ENCODE results near the gene TMEM167B.

Gene TMEM167B

GRCh38 chr1:109133815-109134214 is 43.3 kb downstream of the TMEM167B start:
- no peak overlapping the region for H4K8ac ChIP-seq (ENCODE audit: low read depth, low read length)

GRCh38 chr1:109134423-109134822 is 43.9 kb downstream of the TMEM167B start:
- H3K9ac ChIP-seq (ENCODE audit: low read length) = no peak overlapping the region
- no peak overlapping the region for H3K23ac ChIP-seq (ENCODE audit: low read length)
- H3K4me2 ChIP-seq (ENCODE audit: low read length) = no peak overlapping the region
- H4K5ac ChIP-seq (ENCODE audit: low read length) = no peak overlapping the region
- H4K8ac ChIP-seq (ENCODE audit: low read depth, low read length) = no peak overlapping the region
- H3K56ac ChIP-seq (ENCODE audit: low read length) = no peak overlapping the region
- no peak overlapping the region for H3K4me3 ChIP-seq (ENCODE audit: low read length)
- DNase-seq = no peak
- no peaks in the 10 kb centered on the region for H3K4me1 ChIP-seq (ENCODE audit: control insufficient read depth, low read depth, low read length)
- no peak overlapping the region for H2BK5ac ChIP-seq (ENCODE audit: low read length)
- no peaks in the 10 kb centered on the region for H3K79me1 ChIP-seq (ENCODE audit: low read length)
- H3K18ac ChIP-seq (ENCODE audit: low read length) = no peak overlapping the region
- H3K79me2 ChIP-seq (ENCODE audit: control insufficient read depth, insufficient read depth, low read length) = no peaks in the 10 kb centered on the region
- H2BK15ac ChIP-seq (replicated peaks; ENCODE audit: low read depth) = no peak overlapping the region
- no peak overlapping the region for H3K27ac ChIP-seq (ENCODE audit: low read depth, low read length)
- no peak overlapping the region for H2AK5ac ChIP-seq (ENCODE audit: low read length)
- H2BK120ac ChIP-seq (ENCODE audit: low read depth, low read length) = no peak overlapping the region
- no CpG with 5 or more reads among the region's 7 CpGs for WGBS (ENCODE audit: extremely low coverage, insufficient coverage, low lambda C conversion rate)
- no peak overlapping the region for H3K4ac ChIP-seq (ENCODE audit: low read depth, low read length)
- H3K27me3 ChIP-seq (ENCODE audit: insufficient read depth, low read length, poor library complexity) = no peaks in the 10 kb centered on the region
- no peaks in the 10 kb centered on the region for H3K36me3 ChIP-seq (ENCODE audit: control insufficient read depth, insufficient read depth, low read length)

More at GRCh38 chr1:109133815-109134214, 43.3 kb downstream of the TMEM167B start:
- Histone ChIP-seq H3K79me2 (ENCODE audit: control insufficient read depth, insufficient read depth, low read length) (no peaks in the 10 kb centered on the region), H3K4me1 (ENCODE audit: control insufficient read depth, low read depth, low read length) (no peaks in the 10 kb centered on the region), H3K9ac (ENCODE audit: low read length) (no peak overlapping the region), H2BK5ac (ENCODE audit: low read length) (no peak overlapping the region), H3K4me2 (ENCODE audit: low read length) (no peak overlapping the region), H2AK5ac (ENCODE audit: low read length) (no peak overlapping the region), H3K4me3 (ENCODE audit: low read length) (no peak overlapping the region), H2BK15ac (replicated peaks; ENCODE audit: low read depth) (no peak overlapping the region), H3K18ac (ENCODE audit: low read length) (no peak overlapping the region), H3K79me1 (ENCODE audit: low read length) (no peaks in the 10 kb centered on the region), H3K27ac (ENCODE audit: low read depth, low read length) (no peak overlapping the region), H4K5ac (ENCODE audit: low read length) (no peak overlapping the region), H2BK120ac (ENCODE audit: low read depth, low read length) (no peak overlapping the region), H3K23ac (ENCODE audit: low read length) (no peak overlapping the region), H3K36me3 (ENCODE audit: control insufficient read depth, insufficient read depth, low read length) (no peaks in the 10 kb centered on the region), H3K4ac (ENCODE audit: low read depth, low read length) (no peak overlapping the region), H3K56ac (ENCODE audit: low read length) (no peak overlapping the region), H3K27me3 (ENCODE audit: insufficient read depth, low read length, poor library complexity) (no peaks in the 10 kb centered on the region)
- DNase-seq = no peak
- WGBS (ENCODE audit: extremely low coverage, insufficient coverage, low lambda C conversion rate) = no CpG with 5 or more reads among the region's 2 CpGs

DNA sequence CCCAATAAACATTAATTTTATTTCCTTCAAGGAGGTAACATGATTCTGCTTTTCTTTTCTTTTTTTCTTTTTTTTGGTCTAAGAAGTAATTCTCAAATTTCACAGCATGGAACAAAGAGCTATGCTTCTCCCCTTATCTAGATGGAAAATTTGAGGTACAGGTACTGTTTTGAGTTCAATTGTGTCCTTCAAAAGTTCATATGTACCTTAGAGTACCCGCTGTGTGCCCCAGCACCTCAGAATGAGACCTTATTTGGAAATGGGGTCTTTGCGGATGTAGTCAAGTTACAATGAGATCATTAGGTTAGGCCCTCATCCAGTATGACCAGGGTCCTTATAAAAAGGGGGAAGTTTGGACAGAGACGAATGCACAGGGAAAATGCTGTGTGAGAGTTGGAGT is 45.4 kb downstream of the TMEM167B start:
- no peak overlapping the region for H4K5ac ChIP-seq (ENCODE audit: low read length)
- WGBS (ENCODE audit: extremely low coverage, insufficient coverage, low lambda C conversion rate) = no CpG with 5 or more reads among the region's 3 CpGs
- H3K9ac ChIP-seq (ENCODE audit: low read length) = no peak overlapping the region

DNA sequence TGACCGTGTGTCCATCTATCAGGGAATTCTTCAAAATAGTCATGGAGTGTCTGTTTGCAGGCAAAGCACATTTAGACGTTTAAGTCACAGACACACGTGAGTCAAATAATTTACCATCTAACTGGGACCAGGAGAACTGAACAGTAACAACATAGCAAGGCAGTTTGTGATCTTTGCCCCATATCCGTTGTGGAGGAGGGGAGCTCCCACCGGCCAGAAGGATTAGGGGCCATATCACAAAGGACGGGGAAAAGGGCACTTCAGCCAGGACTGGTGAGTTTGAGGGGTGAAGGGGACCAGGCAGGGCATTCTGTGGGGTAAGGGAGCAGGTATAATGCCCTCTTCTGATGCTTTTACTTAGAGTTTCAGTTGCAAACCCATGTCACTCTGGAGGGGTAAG is 46.2 kb downstream of the TMEM167B start:
- no peak overlapping the region for H3K23ac ChIP-seq (ENCODE audit: low read length)
- no peak overlapping the region for H3K27ac ChIP-seq (ENCODE audit: low read depth, low read length)

More for the DNA sequence above, 45.4 kb downstream of the TMEM167B start:
- Histone ChIP-seq H3K79me2 (ENCODE audit: control insufficient read depth, insufficient read depth, low read length) (no peaks in the 10 kb centered on the region), H2BK120ac (ENCODE audit: low read depth, low read length) (no peak overlapping the region), H3K4ac (ENCODE audit: low read depth, low read length) (no peak overlapping the region), H3K56ac (ENCODE audit: low read length) (no peak overlapping the region), H3K18ac (ENCODE audit: low read length) (no peak overlapping the region), H3K4me2 (ENCODE audit: low read length) (no peak overlapping the region), H2AK5ac (ENCODE audit: low read length) (no peak overlapping the region), H3K23ac (ENCODE audit: low read length) (no peak overlapping the region), H3K36me3 (ENCODE audit: control insufficient read depth, insufficient read depth, low read length) (no peaks in the 10 kb centered on the region), H2BK5ac (ENCODE audit: low read length) (no peak overlapping the region), H3K4me1 (ENCODE audit: control insufficient read depth, low read depth, low read length) (no peaks in the 10 kb centered on the region), H4K8ac (ENCODE audit: low read depth, low read length) (no peak overlapping the region), H3K27me3 (ENCODE audit: insufficient read depth, low read length, poor library complexity) (no peaks in the 10 kb centered on the region), H3K4me3 (ENCODE audit: low read length) (no peak overlapping the region), H2BK15ac (replicated peaks; ENCODE audit: low read depth) (no peak overlapping the region), H3K79me1 (ENCODE audit: low read length) (no peaks in the 10 kb centered on the region), H3K27ac (ENCODE audit: low read depth, low read length) (no peak overlapping the region)
- no peak for DNase-seq

DNA sequence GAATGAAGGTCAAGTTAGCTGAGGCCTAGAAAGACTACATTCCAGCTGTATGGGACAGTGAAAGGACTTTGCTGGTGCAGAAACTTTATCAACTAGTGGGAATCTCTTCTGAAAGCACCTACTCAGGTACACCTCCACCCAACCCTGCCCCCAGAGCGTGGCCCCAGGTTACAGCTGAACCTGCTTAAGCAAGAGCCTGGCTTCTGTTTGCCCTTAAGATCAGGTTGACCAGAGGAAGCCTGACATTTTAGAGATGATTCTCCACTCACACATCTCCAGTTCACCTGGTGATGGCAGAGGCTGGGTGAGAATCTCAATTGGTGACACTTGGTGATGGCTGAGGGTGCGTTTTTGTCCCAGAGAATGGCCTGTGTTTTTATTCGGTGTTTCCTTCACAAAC is 47.4 kb downstream of the TMEM167B start:
- Histone ChIP-seq H2BK120ac (ENCODE audit: low read depth, low read length) (no peak overlapping the region), H3K23ac (ENCODE audit: low read length) (no peak overlapping the region), H3K4me1 (ENCODE audit: control insufficient read depth, low read depth, low read length) (no peaks in the 10 kb centered on the region), H3K27ac (ENCODE audit: low read depth, low read length) (no peak overlapping the region), H3K18ac (ENCODE audit: low read length) (no peak overlapping the region), H3K79me2 (ENCODE audit: control insufficient read depth, insufficient read depth, low read length) (no peaks in the 10 kb centered on the region), H3K4ac (ENCODE audit: low read depth, low read length) (no peak overlapping the region), H3K4me3 (ENCODE audit: low read length) (no peak overlapping the region), H3K4me2 (ENCODE audit: low read length) (no peak overlapping the region), H3K9ac (ENCODE audit: low read length) (no peak overlapping the region), H3K27me3 (ENCODE audit: insufficient read depth, low read length, poor library complexity) (no peaks in the 10 kb centered on the region), H3K79me1 (ENCODE audit: low read length) (no peaks in the 10 kb centered on the region), H3K56ac (ENCODE audit: low read length) (no peak overlapping the region), H3K36me3 (ENCODE audit: control insufficient read depth, insufficient read depth, low read length) (no peaks in the 10 kb centered on the region), H4K5ac (ENCODE audit: low read length) (no peak overlapping the region), H4K8ac (ENCODE audit: low read depth, low read length) (no peak overlapping the region), H2BK15ac (replicated peaks; ENCODE audit: low read depth) (no peak overlapping the region), H2BK5ac (ENCODE audit: low read length) (no peak overlapping the region), H2AK5ac (ENCODE audit: low read length) (no peak overlapping the region)
- no CpG with 5 or more reads among the region's 3 CpGs for WGBS (ENCODE audit: extremely low coverage, insufficient coverage, low lambda C conversion rate)
- no peak for DNase-seq

More for the DNA sequence above, 46.2 kb downstream of the TMEM167B start:
- H4K8ac ChIP-seq (ENCODE audit: low read depth, low read length) = no peak overlapping the region
- no peaks in the 10 kb centered on the region for H3K79me1 ChIP-seq (ENCODE audit: low read length)
- H3K56ac ChIP-seq (ENCODE audit: low read length) = no peak overlapping the region
- no peak overlapping the region for H3K4me3 ChIP-seq (ENCODE audit: low read length)
- DNase-seq = no peak
- WGBS (ENCODE audit: extremely low coverage, insufficient coverage, low lambda C conversion rate) = no CpG with 5 or more reads among the region's 6 CpGs
- H3K36me3 ChIP-seq (ENCODE audit: control insufficient read depth, insufficient read depth, low read length) = no peaks in the 10 kb centered on the region
- no peaks in the 10 kb centered on the region for H3K4me1 ChIP-seq (ENCODE audit: control insufficient read depth, low read depth, low read length)
- H2BK15ac ChIP-seq (replicated peaks; ENCODE audit: low read depth) = no peak overlapping the region
- H2BK5ac ChIP-seq (ENCODE audit: low read length) = no peak overlapping the region
- H3K18ac ChIP-seq (ENCODE audit: low read length) = no peak overlapping the region
- no peak overlapping the region for H2BK120ac ChIP-seq (ENCODE audit: low read depth, low read length)
- no peaks in the 10 kb centered on the region for H3K79me2 ChIP-seq (ENCODE audit: control insufficient read depth, insufficient read depth, low read length)
- no peak overlapping the region for H2AK5ac ChIP-seq (ENCODE audit: low read length)
- no peak overlapping the region for H3K4me2 ChIP-seq (ENCODE audit: low read length)
- H4K5ac ChIP-seq (ENCODE audit: low read length) = no peak overlapping the region
- H3K4ac ChIP-seq (ENCODE audit: low read depth, low read length) = no peak overlapping the region
- H3K9ac ChIP-seq (ENCODE audit: low read length) = no peak overlapping the region
- H3K27me3 ChIP-seq (ENCODE audit: insufficient read depth, low read length, poor library complexity) = no peaks in the 10 kb centered on the region

DNA sequence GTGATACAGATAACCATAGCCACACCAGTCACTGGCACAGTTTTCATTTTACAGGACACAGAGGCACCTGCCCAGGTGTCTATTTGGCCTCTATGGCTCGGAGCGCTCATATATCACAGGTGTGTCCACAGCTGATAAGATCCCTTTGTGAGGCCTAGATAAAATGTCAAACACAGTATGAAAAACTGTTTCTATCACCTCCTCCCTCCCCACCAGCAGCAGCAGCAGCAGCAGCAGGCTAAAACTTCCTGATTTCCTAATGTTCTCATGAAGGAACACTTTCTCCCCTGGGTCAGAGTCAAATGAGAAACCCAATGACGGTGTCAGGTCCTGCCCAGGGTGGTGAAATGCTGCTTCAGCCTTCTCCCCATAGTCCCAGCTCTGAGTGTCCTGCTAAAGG is 47.8 kb downstream of the TMEM167B start:
- DNase-seq = no peak

More for the DNA sequence above, 47.8 kb downstream of the TMEM167B start:
- Histone ChIP-seq H2AK5ac (ENCODE audit: low read length) (no peak overlapping the region), H3K36me3 (ENCODE audit: control insufficient read depth, insufficient read depth, low read length) (no peaks in the 10 kb centered on the region), H3K79me2 (ENCODE audit: control insufficient read depth, insufficient read depth, low read length) (no peaks in the 10 kb centered on the region), H3K27me3 (ENCODE audit: insufficient read depth, low read length, poor library complexity) (no peaks in the 10 kb centered on the region), H3K4me1 (ENCODE audit: control insufficient read depth, low read depth, low read length) (no peaks in the 10 kb centered on the region), H4K8ac (ENCODE audit: low read depth, low read length) (no peak overlapping the region), H3K56ac (ENCODE audit: low read length) (no peak overlapping the region), H2BK5ac (ENCODE audit: low read length) (no peak overlapping the region), H3K79me1 (ENCODE audit: low read length) (no peaks in the 10 kb centered on the region), H3K4me2 (ENCODE audit: low read length) (no peak overlapping the region), H3K4ac (ENCODE audit: low read depth, low read length) (no peak overlapping the region), H2BK120ac (ENCODE audit: low read depth, low read length) (no peak overlapping the region), H2BK15ac (replicated peaks; ENCODE audit: low read depth) (no peak overlapping the region), H3K18ac (ENCODE audit: low read length) (no peak overlapping the region), H3K23ac (ENCODE audit: low read length) (no peak overlapping the region), H3K27ac (ENCODE audit: low read depth, low read length) (no peak overlapping the region), H3K4me3 (ENCODE audit: low read length) (no peak overlapping the region), H4K5ac (ENCODE audit: low read length) (no peak overlapping the region), H3K9ac (ENCODE audit: low read length) (no peak overlapping the region)
- WGBS (ENCODE audit: extremely low coverage, insufficient coverage, low lambda C conversion rate) = no CpG with 5 or more reads among the region's 3 CpGs

Measured in mesendoderm (in vitro differentiated cells).